ENCODE measurements around the gene UNC5C. TPM values are rescaled to one million over a fixed set of nuclear protein-coding genes. Genes with fewer than 3 reads are reported as not detected.
"Not testable (repeated sequence)": the region's sequence is repeated elsewhere in the genome, so short reads cannot be mapped to it uniquely, and the experiment has no call there.

UNC5C gene
- total RNA-seq, 1 experiment from 2014 or later, result 0.02 TPM

DNA sequence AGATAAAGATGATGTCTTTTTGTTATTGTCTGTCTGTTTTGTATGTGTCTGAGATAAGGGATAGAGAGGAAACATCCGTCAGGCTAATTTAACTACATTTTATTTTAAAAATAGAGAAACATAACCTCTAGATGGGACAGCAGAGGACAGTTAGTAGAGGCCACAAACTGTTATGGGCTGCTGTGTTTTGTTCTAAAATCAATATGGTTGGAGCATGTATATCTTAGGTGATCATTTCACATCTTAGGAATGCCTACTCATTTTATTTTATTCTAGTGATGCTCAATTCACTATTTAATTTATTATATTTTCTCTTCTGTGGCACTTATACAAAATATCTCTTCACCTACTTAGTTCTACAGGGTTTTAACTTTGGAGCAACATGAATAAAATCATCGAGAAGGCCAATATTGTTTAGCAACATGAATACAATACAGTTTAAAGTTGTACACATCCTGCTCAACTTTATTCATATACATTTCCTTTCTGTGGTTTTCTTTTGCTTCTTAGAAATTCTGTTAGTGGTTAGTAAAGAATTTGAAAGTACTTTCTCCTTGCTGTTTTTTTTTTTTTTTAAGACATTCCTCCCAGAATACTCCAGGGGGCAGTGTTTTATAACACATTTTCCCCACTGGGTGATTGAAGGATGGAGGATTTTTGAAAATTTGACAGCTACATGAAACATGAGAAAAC, 392.9 kb downstream of the UNC5C start:
- peak; percentile 22 for DNase-seq (ENCODE audit: extremely low read depth, low read depth)

DNA sequence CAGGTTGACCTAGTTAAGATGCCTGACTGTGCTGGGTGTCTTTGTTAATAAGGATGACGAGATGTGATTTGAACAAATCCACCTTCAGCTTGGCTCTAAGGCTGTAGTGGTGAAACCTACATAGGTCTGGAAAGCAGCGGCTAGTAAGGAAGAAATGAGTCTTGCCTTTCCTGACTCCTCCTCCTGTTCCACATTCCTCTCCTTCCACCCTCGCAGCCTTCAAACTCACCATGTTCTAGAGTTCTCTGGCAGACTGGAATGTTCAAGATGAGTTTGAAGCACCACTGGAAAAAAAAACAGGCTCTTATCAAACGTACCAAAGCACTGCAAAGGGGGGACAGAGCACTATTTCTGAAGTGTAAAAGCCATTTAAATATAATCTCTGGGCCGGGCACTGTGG, 395.6 kb downstream of the UNC5C start:
- no peak for DNase-seq (ENCODE audit: extremely low read depth, low read depth)

DNA sequence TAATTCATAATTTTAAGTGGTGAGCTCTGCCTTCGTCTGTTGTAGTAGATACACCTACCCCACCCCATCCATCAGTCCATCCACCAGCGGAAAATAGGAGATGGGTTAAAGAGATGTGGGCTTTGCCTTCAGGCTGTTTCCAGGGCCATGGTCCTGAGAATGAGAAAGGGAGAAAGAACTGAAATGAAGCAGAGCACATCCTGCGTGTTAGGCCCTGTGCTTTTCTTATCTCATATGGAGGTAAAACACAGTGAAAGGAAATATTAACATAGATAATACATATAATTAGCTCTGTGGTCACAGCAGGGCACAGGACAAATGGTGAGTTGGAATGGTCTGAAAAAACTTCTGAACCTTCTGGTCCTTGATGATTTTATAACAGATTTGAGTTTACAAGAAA, 397.5 kb downstream of the UNC5C start:
- DNase-seq (ENCODE audit: extremely low read depth, low read depth), result no peak

DNA sequence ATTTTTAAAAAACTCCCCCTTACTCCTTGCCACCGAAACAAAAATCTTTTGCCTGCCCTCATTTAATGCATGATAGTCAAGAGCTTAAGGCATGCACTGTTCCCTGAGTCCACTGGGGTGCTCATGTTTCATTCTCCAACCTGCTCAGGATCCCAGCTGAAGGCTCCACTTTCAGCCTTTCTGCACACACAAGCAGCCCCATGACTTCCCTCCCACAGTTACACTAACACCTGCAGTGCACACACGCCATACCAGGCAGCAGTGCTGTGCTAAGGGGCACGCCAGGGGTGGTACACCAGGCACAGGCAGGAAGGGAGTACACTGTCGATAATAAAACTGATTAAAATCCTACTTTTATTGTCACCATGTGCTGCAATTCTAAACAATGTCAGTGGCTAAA, 405.8 kb downstream of the UNC5C start:
- DNase-seq (ENCODE audit: extremely low read depth, low read depth), result no peak

DNA sequence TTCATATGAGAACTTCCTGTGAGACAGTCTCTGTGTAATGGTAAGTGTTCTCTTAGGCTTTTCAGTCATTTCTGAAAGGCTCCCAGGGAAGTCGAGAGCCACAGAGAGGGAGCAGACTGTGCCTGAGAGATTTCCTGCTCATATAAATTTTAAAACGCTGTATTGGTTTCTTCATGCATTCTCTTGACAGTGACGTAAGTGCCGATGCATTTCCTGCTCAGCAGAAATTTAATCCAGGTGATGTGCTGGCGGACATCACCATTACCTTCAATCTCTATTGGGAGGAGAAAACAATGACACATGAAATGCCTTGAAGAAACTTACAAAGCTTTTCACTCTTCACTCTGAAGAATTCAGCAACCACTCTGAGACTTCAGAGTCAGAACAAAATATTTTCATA, 407.4 kb downstream of the UNC5C start:
- no peak for DNase-seq (ENCODE audit: extremely low read depth, low read depth)

DNA sequence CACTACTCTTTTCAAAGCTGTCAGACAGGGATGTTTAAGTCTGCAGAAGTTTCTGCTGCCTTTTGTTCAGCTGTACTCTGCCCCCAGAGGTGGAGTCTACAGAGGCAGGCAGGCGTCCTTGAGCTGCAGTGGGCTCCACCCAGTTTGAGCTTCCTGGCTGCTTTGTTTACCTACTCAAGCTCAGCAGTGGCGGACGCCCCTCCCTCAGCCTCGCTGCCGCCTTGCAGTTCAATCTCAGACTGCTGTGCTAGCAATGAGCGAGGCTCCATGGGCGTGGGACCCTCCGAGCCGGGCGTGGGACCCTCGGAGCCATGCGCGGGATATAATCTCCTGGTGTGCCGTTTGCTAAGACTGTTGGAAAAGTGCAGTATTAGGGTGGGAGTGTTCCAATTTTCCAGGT, 409.3 kb downstream of the UNC5C start:
- not testable (repeated sequence) for DNase-seq (ENCODE audit: extremely low read depth, low read depth)

DNA sequence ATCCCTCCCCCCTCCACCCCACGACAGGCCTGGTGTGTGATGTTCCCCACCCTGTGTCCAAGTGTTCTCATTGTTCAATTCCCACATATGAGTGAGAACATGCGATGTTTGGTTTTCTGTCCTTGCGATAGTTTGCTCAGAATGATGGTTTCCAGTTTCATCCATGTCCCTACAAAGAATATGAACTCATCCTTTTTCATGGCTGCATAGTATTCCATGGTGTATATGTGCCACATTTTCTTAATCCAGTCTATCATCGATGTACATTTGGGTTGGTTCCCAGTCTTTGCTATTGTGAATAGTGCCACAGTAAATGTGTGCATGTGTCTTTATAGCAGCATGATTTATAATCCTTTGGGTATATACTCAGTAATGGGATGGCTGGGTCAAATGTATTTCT, 414.8 kb downstream of the UNC5C start:
- not testable (repeated sequence) for DNase-seq (ENCODE audit: extremely low read depth, low read depth)

DNA sequence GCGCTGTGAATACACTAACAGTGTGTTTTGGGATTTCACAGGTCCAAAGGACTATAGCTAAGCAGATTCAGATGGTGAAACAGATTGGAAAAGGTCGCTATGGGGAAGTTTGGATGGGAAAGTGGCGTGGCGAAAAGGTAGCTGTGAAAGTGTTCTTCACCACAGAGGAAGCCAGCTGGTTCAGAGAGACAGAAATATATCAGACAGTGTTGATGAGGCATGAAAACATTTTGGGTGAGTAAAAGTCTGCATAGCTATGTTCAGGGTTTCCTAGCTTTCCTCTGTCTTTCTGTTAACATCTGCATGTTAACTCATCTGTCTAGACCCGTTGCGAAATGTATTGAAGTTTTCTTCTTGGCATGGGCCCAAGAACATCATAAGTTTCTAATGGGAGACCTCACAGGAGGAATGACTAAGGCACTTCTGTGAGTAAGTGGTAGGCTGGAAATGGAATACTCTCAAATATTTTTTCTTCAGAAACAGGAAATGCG, 418.9 kb downstream of the UNC5C start:
- DNase-seq (ENCODE audit: extremely low read depth, low read depth), result peak; percentile 88

DNA sequence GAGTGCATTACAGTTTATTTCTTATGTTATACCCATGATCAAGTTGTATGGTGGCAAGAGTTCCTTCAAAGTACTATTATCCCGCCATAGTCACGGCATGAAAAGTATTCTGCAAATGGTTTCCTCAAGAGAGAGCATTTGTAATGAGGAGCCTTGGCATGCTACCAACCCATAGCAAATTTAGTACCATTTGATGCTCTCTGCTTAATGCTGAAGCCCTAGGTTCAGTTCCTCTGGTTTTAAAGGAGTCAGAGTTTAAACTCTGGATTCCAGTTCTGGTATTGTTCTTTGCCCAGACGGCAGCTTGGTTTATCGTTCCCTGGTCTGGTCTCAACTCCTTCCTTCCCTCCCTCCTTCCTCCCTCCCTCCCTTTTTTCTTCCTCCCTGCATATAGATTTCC, 419.7 kb downstream of the UNC5C start:
- DNase-seq (ENCODE audit: extremely low read depth, low read depth), result no peak

DNA sequence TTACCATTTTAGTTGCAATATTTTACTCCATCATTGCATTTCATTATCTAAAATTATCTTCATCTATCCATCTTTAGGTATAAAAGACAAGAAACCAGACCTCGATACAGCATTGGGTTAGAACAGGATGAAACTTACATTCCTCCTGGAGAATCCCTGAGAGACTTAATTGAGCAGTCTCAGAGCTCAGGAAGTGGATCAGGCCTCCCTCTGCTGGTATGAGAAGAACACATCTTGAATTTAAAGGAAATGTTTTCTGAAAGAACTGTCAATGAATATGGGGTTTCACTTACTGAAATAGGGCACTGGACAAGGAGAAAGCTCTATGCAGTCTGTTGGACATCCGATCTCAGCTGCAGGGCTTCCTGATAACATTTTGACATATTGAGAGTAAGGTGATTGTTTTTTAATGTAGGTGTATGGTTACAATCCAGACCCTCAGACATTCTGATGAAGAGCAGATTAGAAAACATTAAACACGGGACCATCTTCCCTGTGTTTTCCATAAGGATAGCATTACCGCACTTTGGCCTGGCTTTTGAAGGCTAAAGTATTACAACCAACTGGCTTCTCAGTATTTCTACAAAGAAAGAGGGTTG, 423.8 kb downstream of the UNC5C start:
- peak; percentile 45 for DNase-seq (ENCODE audit: extremely low read depth, low read depth)

DNA sequence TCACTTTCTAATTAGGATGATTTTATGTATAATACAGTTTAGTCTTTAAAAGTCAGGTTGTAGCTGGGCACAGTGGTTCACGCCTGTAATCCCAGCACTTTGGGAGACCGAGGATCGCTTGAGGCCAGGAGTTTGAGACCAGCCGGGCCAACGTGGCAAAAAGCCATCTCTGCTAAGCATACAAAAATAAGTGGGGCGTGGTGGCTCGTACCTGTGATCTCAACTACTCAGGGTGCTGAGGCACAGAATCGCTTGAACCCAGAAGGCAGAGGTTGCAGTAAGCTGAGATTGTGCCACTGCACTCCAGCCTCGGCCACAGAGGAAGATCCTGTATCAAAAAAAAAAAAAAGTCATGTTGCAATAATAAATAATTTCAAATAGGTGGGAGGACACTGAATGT, 426.8 kb downstream of the UNC5C start:
- no peak for DNase-seq (ENCODE audit: extremely low read depth, low read depth)

DNA sequence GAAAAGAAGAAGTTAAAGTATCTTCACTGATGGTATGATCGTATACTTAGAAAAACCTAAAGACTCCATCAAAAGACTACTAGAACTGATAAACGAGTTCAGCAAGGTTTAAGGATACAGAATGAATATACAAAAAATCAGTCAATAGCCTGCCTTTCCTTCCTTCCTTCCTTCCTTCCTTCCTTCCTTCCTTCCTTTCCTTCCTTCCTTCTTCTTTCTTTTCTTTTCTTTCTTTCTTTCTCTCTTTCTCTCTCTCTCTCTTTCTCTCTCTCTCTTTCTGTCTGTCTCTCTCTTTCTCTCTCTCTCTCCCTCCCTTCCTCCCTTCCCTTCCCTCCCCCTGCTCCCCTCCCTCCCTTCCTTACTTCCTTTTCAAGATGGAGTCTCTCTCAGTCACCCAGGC, 428.3 kb downstream of the UNC5C start:
- no peak for DNase-seq (ENCODE audit: extremely low read depth, low read depth)

DNA sequence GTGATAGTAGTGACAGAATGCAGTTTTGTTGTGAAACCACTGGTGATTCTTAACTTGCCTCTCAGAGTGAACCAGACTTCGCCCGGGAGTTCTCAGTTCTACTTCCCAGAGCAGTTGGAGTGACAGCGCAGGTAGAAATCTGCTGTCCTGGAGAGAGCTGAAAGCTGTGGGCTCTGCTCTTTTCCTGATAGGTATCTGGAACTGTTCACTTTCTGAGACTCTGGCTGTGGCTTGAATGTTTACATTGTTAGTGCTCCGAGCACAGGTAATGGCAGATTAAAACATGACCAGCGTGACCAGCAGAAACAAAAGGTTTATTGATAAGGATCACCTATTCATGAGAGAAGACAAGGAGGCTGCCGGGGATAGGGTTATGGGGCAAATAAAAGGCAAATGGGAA, 430.3 kb downstream of the UNC5C start:
- no peak for DNase-seq (ENCODE audit: extremely low read depth, low read depth)

DNA sequence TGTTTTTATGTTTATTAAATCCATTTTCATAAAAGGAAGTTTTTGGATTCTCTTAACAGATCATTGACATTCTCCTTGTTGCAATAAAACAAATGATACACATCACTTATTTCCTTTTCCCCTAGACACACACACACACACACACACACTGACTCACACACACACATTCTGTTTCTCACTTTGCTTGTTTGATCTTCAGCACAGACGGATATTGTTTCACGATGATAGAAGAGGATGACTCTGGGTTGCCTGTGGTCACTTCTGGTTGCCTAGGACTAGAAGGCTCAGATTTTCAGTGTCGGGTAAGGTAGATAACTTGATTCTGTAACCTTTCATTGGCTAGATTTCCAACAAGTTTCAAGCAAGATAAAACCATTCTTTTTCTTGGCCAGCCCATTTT, 434.3 kb downstream of the UNC5C start:
- no peak for DNase-seq (ENCODE audit: extremely low read depth, low read depth)

Data from NCI-H460 (cell line).